Astrocyte (in vitro differentiated cells and primary cell): ENCODE results near the gene PRKD1. TPM values are rescaled to one million over a fixed set of nuclear protein-coding genes. Genes with fewer than 3 reads are reported as not detected.
A peak's percentile ranks its signal among the peaks of the same experiment; 100 is the strongest.

ENCODE experiments used
- DNase-seq: peaks from one replicate; pipeline ENCODE4 v3.0.0-alpha.2; 2010; ENCODE audit warnings: low read depth
- FAIRE-seq: peaks from 2 replicates; lab custom pipeline; 2011; peaks lifted over from hg19 to GRCh38; lab: Jason Lieb, UNC
- H2AFZ ChIP-seq: 2 replicates; pipeline ENCODE4 v1.6.0; 2012; ENCODE audit warnings: low read depth, low read length, inconsistent platforms
- H3K27ac ChIP-seq: 2 replicates; pipeline ENCODE4 v1.5.1; 2011; ENCODE audit warnings: low read depth, low read length, inconsistent platforms
- H3K27me3 ChIP-seq: 2 replicates; pipeline ENCODE4 v1.6.0; 2011; ENCODE audit warnings: low read length, inconsistent platforms; ENCODE audit not compliant: insufficient read depth
- H3K36me3 ChIP-seq: 2 replicates; pipeline ENCODE4 v1.5.1; 2011; ENCODE audit warnings: low read length, inconsistent platforms; ENCODE audit not compliant: insufficient read depth
- H3K4me1 ChIP-seq: 2 replicates; pipeline ENCODE4 v1.5.1; 2011; ENCODE audit warnings: low read length, inconsistent platforms; ENCODE audit not compliant: insufficient read depth
- H3K4me2 ChIP-seq: 2 replicates; pipeline ENCODE4 v1.6.0; 2012; ENCODE audit warnings: low read length, inconsistent platforms
- H3K4me3 ChIP-seq: 2 replicates; pipeline ENCODE4 v1.5.1; 2011; ENCODE audit warnings: low read depth, mild to moderate bottlenecking, low read length, inconsistent platforms; ENCODE audit not compliant: insufficient read depth
- H3K79me2 ChIP-seq: 2 replicates; pipeline ENCODE4 v1.6.0; 2012; ENCODE audit warnings: mild to moderate bottlenecking, low read length, inconsistent platforms; ENCODE audit not compliant: insufficient read depth
- H3K9ac ChIP-seq: 2 replicates; pipeline ENCODE4 v1.6.0; 2012; ENCODE audit warnings: mild to moderate bottlenecking, low read length, inconsistent platforms
- H3K9me3 ChIP-seq: 2 replicates; pipeline ENCODE4 v1.5.1; 2012; ENCODE audit warnings: low read depth, mild to moderate bottlenecking, low read length, inconsistent platforms; ENCODE audit not compliant: insufficient read depth
- H4K20me1 ChIP-seq: 2 replicates; pipeline ENCODE4 v1.6.0; 2012; ENCODE audit warnings: low read length, inconsistent platforms; ENCODE audit not compliant: insufficient read depth
- H3K27ac Mint-ChIP-seq: one replicate; pipeline ENCODE4 v1.8.0; 2021; ENCODE audit warnings: mild to moderate bottlenecking, mixed read lengths; ENCODE audit not compliant: unreplicated experiment
- H3K27me3 Mint-ChIP-seq: one replicate; pipeline ENCODE4 v1.8.0; 2021; ENCODE audit warnings: low read depth, mixed read lengths; ENCODE audit not compliant: unreplicated experiment
- H3K36me3 Mint-ChIP-seq: one replicate; pipeline ENCODE4 v1.8.0; 2021; ENCODE audit warnings: low read depth, mixed read lengths; ENCODE audit not compliant: unreplicated experiment
- H3K4me1 Mint-ChIP-seq: one replicate; pipeline ENCODE4 v1.8.0; 2021; ENCODE audit warnings: low read depth, mixed read lengths; ENCODE audit not compliant: unreplicated experiment
- H3K4me3 Mint-ChIP-seq: one replicate; pipeline ENCODE4 v1.8.0; 2021; ENCODE audit warnings: mild to moderate bottlenecking, moderate library complexity, mixed read lengths; ENCODE audit not compliant: unreplicated experiment
- H3K9me3 Mint-ChIP-seq: one replicate; pipeline ENCODE4 v1.8.0; 2021; ENCODE audit warnings: mild to moderate bottlenecking, mixed read lengths; ENCODE audit not compliant: unreplicated experiment
- CTCF ChIP-seq: IDR thresholded peaks from 2 replicates; pipeline ENCODE4 v1.5.1; 2011; ENCODE audit warnings: low read depth, mild to moderate bottlenecking, inconsistent platforms, low read length, moderate library complexity; ENCODE audit not compliant: insufficient read depth
- EZH2 ChIP-seq: IDR thresholded peaks from 2 replicates; pipeline ENCODE4 v1.6.1; 2012; ENCODE audit warnings: mild to moderate bottlenecking, low read length, inconsistent platforms; ENCODE audit not compliant: insufficient read depth
- total RNA-seq: library from RNA; stranded (reverse); gene quantifications from 2 replicates; pipeline ENCODE4 v1.2.1, GENCODE V29; 2021

Gene PRKD1
- total RNA-seq, 1 donor from 2014 or later: 5.9 TPM

GRCh38 chr14:29892327-29892726 is 35.3 kb downstream of the PRKD1 start:
- Histone ChIP-seq H3K4me1 (no peaks in the 10 kb centered on the region), H3K27me3 (no peaks in the 10 kb centered on the region), H3K9ac (no peak overlapping the region), H3K79me2 (peaks cover 6% of the 10 kb centered on the region), H4K20me1 (peaks cover 8% of the 10 kb centered on the region), H3K36me3 (no peaks in the 10 kb centered on the region), H3K27ac (no peak overlapping the region), H3K4me3 (no peak overlapping the region), H3K4me2 (no peak overlapping the region), H3K9me3 (no peaks in the 10 kb centered on the region), H2AFZ (no peak overlapping the region)
- Mint-ChIP-seq H3K4me3 (no peak overlapping the region), H3K9me3 (no peaks in the 10 kb centered on the region), H3K4me1 (no peaks in the 10 kb centered on the region), H3K27me3 (no peaks in the 10 kb centered on the region), H3K27ac (no peak overlapping the region), H3K36me3 (no peaks in the 10 kb centered on the region)
- TF ChIP-seq CTCF (no peak), EZH2 (no peak)
- DNase-seq (peak; percentile 8), FAIRE-seq (no peak)

- H3K4me2 ChIP-seq: no peak overlapping the region
- peaks cover 4% of the 10 kb centered on the region for H4K20me1 ChIP-seq
- DNase-seq (no peak), FAIRE-seq (no peak)
- TF ChIP-seq EZH2: no peak
- no peak for TF ChIP-seq CTCF
- Mint-ChIP-seq H3K4me3 (no peak overlapping the region), H3K27ac (no peak overlapping the region), H3K4me1 (no peaks in the 10 kb centered on the region), H3K36me3 (no peaks in the 10 kb centered on the region), H3K27me3 (no peaks in the 10 kb centered on the region), H3K9me3 (no peaks in the 10 kb centered on the region)
- no peaks in the 10 kb centered on the region for H3K36me3 ChIP-seq
- no peaks in the 10 kb centered on the region for H3K27me3 ChIP-seq
- peaks cover under 1% of the 10 kb centered on the region for H3K79me2 ChIP-seq
- no peaks in the 10 kb centered on the region for H3K4me1 ChIP-seq
- H3K9ac ChIP-seq: no peak overlapping the region
- H3K4me3 ChIP-seq: no peak overlapping the region
- no peak overlapping the region for H3K27ac ChIP-seq
- H3K9me3 ChIP-seq: no peaks in the 10 kb centered on the region
- no peak overlapping the region for H2AFZ ChIP-seq
Observed at GRCh38 chr14:29885988-29886387, 41.7 kb downstream of the PRKD1 start.

- no peaks in the 10 kb centered on the region for H4K20me1 ChIP-seq
- Mint-ChIP-seq H3K27me3 (no peaks in the 10 kb centered on the region), H3K4me3 (no peak overlapping the region), H3K4me1 (no peaks in the 10 kb centered on the region), H3K36me3 (no peaks in the 10 kb centered on the region), H3K27ac (no peak overlapping the region), H3K9me3 (no peaks in the 10 kb centered on the region)
- H3K36me3 ChIP-seq: no peaks in the 10 kb centered on the region
- no peaks in the 10 kb centered on the region for H3K79me2 ChIP-seq
- H3K27ac ChIP-seq: no peak overlapping the region
- no peak for FAIRE-seq
- no peaks in the 10 kb centered on the region for H3K27me3 ChIP-seq
- no peaks in the 10 kb centered on the region for H3K4me1 ChIP-seq
- no peak for TF ChIP-seq EZH2
- TF ChIP-seq CTCF: no peak
- no peak overlapping the region for H3K4me2 ChIP-seq
- no peak overlapping the region for H3K4me3 ChIP-seq
- no peak overlapping the region for H3K9ac ChIP-seq
- DNase-seq: peak; percentile 36
- no peak overlapping the region for H2AFZ ChIP-seq
- H3K9me3 ChIP-seq: no peaks in the 10 kb centered on the region
Observed at GRCh38 chr14:29868000-29868399, 59.6 kb downstream of the PRKD1 start.
